Gastroesophageal sphincter (tissue), 4 donors: Measurements from ENCODE around the gene JAKMIP2. TPM values are rescaled to one million over a fixed set of nuclear protein-coding genes. Genes with fewer than 3 reads are reported as not detected.
"Not testable (repeated sequence)": the region's sequence is repeated elsewhere in the genome, so short reads cannot be mapped to it uniquely, and the experiment has no call there.

Experiments used
- ATAC-seq: fragments of 150-250 bp; one replicate; pipeline ENCODE4 v1.9.1; 2016; ENCODE audit warnings: mild to moderate bottlenecking, moderate library complexity
- H3K27ac ChIP-seq, 4 donors: fragments of 200-600 bp; sonication (generic) in 3 of 4; 1 replicate in 3 of 4; 2 replicates in 1 of 4; pipeline ENCODE4 v1.5.1; 2016 to 2019
- H3K27me3 ChIP-seq: fragments of 200-600 bp; sonication (generic); one replicate; pipeline ENCODE4 v1.5.1; 2019
- H3K36me3 ChIP-seq, 2 donors: fragments of 200-600 bp; sonication (generic); one replicate each; pipeline ENCODE4 v1.5.1; 2019; ENCODE audit warnings: control low read depth in 1 of 2
- H3K4me1 ChIP-seq, 3 donors: fragments of 200-600 bp; sonication (generic); 1 replicate in 2 of 3; 2 replicates in 1 of 3; pipeline ENCODE4 v1.5.1; 2016 to 2019; ENCODE audit warnings: control low read depth in 2 of 3
- H3K4me3 ChIP-seq, 2 donors: fragments of 200-600 bp; sonication (generic); one replicate each; pipeline ENCODE4 v1.5.1; 2019; ENCODE audit warnings: mild to moderate bottlenecking in 1 of 2, moderate library complexity in 1 of 2
- H3K9me3 ChIP-seq, 3 donors: fragments of 200-600 bp; sonication (generic); one replicate each; pipeline ENCODE4 v1.5.1; 2017 to 2019; ENCODE audit warnings: control low read depth in 2 of 3
- EP300 ChIP-seq: sonication (generic); formaldehyde crosslinking; IDR thresholded peaks from one replicate; pipeline ENCODE4 v1.6.1; 2017; ENCODE audit warnings: antibody characterized with exemption, mild to moderate bottlenecking
- POLR2A ChIP-seq, 2 donors: fragments of 450-650 bp; IDR thresholded peaks; one replicate each; pipeline ENCODE4 v1.6.1; 2017; ENCODE audit warnings: antibody characterized with exemption in 2 of 2, mild to moderate bottlenecking in 2 of 2, moderate library complexity in 1 of 2
- POLR2AphosphoS5 ChIP-seq: sonication (generic); formaldehyde crosslinking; IDR thresholded peaks from one replicate; pipeline ENCODE4 v1.6.1; 2017; ENCODE audit warnings: antibody characterized with exemption
- WGBS, 2 donors: methylation state at CpG; one replicate each; pipeline ENCODE4 v1.1.5; 2018; ENCODE audit warnings: low coverage in 1 of 2; 5-methylcytosine and 5-hydroxymethylcytosine counted together
- total RNA-seq, 4 donors: library from RNA; depleted of rRNA; stranded (reverse); fragments of >200 nt; gene quantifications; one replicate each; pipeline ENCODE4 v1.1.0, GENCODE V29; 2016
- TF ChIP-seq, protein P1 (sequence below), 4 experiments: fragments of 200-600 bp in 2 of 4; fragments of 450-650 bp in 2 of 4; sonication (generic) in 1 of 4; IDR thresholded peaks; one replicate each; pipeline ENCODE4 v1.5.1; 2017 to 2019; ENCODE audit warnings: antibody characterized with exemption in 4 of 4, mild to moderate bottlenecking in 2 of 4, moderate library complexity in 2 of 4

Gene JAKMIP2
- total RNA-seq, 4 donors from 2014 or later, result 0.62 to 2.3 (median 0.79) TPM

DNA sequence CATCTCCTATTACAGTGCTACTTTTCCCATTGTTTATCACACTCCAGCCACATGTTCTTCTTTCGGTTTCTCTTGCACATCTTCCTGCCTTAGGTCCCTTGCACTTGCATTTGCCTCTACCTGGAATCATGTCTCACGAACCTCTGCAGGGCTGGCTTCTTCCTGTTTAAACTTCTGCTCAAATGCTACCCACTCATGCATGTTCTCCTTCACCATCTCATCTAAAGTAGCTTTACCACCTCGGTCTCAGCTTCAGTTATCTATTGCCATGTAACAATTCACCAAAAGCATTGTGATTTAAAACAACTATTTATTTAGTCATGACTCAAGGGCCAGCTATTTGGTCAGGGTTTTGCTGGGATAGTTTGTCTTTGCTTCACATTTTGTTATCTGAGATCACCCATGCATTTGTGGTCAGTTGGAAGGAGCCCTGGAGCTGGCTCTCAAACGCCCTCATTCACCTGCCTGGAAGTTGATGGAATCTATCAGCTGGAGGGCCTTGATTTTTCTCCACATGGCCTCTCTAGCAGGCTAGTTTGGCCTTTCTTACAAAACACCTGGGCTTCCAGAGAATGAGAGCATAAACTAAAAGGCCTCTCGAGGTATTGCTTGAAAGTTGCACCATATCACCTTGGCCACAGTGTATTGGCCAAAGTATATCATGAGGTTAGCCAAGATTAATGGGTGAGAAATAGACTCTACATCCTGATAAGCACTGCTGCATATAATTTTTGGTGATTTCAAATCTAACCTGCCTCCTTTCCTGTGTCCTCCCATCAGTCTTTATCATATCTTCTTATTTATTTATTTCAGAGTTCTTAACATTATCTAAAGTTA, 27.5 kb upstream of the JAKMIP2 start:
- ATAC-seq, result no peak

DNA sequence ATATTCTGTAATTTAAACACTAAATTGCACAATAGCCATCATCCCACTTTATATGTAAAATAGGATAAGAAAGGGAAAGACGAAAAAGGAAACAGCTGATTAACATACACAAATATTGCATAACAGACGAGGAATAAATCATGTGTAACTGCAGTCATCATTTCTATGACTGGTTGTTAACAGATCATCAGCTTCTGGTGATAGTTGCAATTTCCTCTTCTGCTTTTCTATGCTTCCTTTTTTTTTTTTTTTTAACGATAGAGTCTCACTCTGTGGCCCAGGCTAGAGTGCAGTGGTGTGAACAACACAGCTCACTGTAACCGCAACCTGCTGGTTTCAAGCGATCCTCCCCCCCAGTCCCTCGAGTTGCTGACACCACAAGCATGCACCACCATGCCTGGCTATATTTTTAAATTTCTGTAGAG, 22.5 kb upstream of the JAKMIP2 start:
- H3K4me1 ChIP-seq, result no peaks in the 10 kb centered on the region
- H3K27me3 ChIP-seq, result no peaks in the 10 kb centered on the region
- peak; percentile 51 for ATAC-seq
- H3K36me3 ChIP-seq, result no peaks in the 10 kb centered on the region
- no peak overlapping the region for H3K27ac ChIP-seq
- H3K4me3 ChIP-seq, result no peak overlapping the region
- 58 to 72% methylated on average over 4 to 6 of the region's 6 CpGs for WGBS, 2 donors
- H3K9me3 ChIP-seq, result no peaks in the 10 kb centered on the region
- TF ChIP-seq, protein P1, sequence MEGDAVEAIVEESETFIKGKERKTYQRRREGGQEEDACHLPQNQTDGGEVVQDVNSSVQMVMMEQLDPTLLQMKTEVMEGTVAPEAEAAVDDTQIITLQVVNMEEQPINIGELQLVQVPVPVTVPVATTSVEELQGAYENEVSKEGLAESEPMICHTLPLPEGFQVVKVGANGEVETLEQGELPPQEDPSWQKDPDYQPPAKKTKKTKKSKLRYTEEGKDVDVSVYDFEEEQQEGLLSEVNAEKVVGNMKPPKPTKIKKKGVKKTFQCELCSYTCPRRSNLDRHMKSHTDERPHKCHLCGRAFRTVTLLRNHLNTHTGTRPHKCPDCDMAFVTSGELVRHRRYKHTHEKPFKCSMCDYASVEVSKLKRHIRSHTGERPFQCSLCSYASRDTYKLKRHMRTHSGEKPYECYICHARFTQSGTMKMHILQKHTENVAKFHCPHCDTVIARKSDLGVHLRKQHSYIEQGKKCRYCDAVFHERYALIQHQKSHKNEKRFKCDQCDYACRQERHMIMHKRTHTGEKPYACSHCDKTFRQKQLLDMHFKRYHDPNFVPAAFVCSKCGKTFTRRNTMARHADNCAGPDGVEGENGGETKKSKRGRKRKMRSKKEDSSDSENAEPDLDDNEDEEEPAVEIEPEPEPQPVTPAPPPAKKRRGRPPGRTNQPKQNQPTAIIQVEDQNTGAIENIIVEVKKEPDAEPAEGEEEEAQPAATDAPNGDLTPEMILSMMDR (IDR thresholded peaks at IDR 0.05), result no peak
- TF ChIP-seq EP300, result no peak
- no peak for TF ChIP-seq POLR2A (IDR thresholded peaks at IDR 0.05)
- TF ChIP-seq POLR2AphosphoS5, result peak; percentile 12

More for the DNA sequence above, 27.5 kb upstream of the JAKMIP2 start:
- TF ChIP-seq EP300, result no peak
- TF ChIP-seq POLR2A (IDR thresholded peaks at IDR 0.05), result no peak
- no peaks in the 10 kb centered on the region for H3K4me1 ChIP-seq
- 52 to 62% methylated on average over 4 to 5 of the region's 5 CpGs for WGBS, 2 donors
- no peaks in the 10 kb centered on the region for H3K9me3 ChIP-seq
- H3K27ac ChIP-seq, result no peak overlapping the region
- H3K27me3 ChIP-seq, result no peaks in the 10 kb centered on the region
- H3K4me3 ChIP-seq, result no peak overlapping the region
- H3K36me3 ChIP-seq, result no peaks in the 10 kb centered on the region

DNA sequence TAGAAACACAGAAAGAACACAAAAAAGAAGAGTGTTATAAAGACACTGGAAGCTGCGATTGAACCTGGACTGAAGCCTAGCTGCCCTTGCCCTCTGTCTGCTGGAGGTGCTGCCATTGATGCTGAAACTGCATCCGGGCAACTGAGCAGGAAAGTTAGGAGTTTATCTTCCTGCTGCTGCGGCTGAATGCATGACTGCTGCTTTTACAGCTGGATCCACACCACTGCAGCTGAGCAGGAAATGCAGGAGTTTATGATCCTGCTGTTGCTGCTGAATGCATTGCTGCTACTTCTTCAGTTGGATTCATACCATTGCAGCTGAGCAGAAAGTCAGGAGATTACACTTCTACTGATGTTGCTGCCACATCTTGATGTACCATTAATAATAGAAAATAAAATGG, 21.8 kb upstream of the JAKMIP2 start:
- Histone ChIP-seq H3K4me1 (no peaks in the 10 kb centered on the region), H3K9me3 (no peaks in the 10 kb centered on the region), H3K27ac (no peak overlapping the region), H3K36me3 (no peaks in the 10 kb centered on the region), H3K4me3 (no peak overlapping the region), H3K27me3 (no peaks in the 10 kb centered on the region)
- TF ChIP-seq POLR2A (IDR thresholded peaks at IDR 0.05) (no peak), EP300 (no peak), POLR2AphosphoS5 (no peak)
- TF ChIP-seq, protein P1 (IDR thresholded peaks at IDR 0.05), result no peak
- 33 to 63% methylated on average over 2 to 3 of the region's 3 CpGs for WGBS, 2 donors
- no peak for ATAC-seq

DNA sequence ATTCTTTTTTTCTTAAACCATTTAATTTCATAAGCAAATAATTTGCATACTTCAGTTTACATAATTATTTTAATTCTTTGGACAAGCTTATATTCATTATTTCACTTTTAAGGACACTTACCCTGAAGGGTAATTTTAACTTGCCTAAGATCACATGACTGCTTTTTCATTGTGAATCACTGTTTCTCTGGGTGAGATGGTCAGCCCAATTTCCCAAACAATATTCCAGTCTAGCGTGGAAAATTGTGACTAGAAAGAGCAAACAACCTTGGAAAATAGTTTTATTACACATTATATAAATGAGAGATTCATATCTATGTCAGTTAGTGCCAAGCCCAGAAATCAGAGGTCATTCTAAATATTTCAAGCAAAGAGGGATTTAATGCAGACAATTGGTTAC, 21.4 kb upstream of the JAKMIP2 start:
- no peak for ATAC-seq
- Histone ChIP-seq H3K4me3 (no peak overlapping the region), H3K4me1 (no peaks in the 10 kb centered on the region), H3K9me3 (no peaks in the 10 kb centered on the region), H3K27me3 (no peaks in the 10 kb centered on the region), H3K27ac (no peak overlapping the region), H3K36me3 (no peaks in the 10 kb centered on the region)
- 38% methylated on average over 1 of the region's 1 CpG; no CpG with 5 or more reads in 1 of the 2 donors for WGBS, 2 donors
- TF ChIP-seq EP300, result no peak
- no peak for TF ChIP-seq POLR2AphosphoS5
- TF ChIP-seq POLR2A (IDR thresholded peaks at IDR 0.05), result no peak
- TF ChIP-seq, protein P1 (IDR thresholded peaks at IDR 0.05), result no peak

DNA sequence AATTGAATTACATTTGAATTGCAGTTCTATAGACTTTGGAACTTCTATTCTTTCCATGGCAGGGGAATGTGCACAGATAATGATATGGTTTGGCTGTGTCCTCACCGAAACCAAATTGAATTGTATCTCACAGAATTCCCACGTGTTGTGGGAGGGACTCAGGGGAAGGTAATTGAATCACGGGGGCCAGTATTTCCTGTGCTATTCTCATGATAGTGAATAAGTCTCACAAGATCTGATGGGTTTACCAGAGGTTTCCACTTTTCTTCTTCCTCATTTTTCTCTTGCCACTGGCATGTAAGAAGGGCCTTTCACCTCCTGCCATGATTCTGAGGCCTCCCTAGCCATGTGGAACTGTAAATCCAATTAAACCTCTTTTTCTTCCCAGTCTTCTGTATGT, 20.6 kb upstream of the JAKMIP2 start:
- H3K27ac ChIP-seq, H3K4me1 ChIP-seq, H3K9me3 ChIP-seq, H3K36me3 ChIP-seq, H3K4me3 ChIP-seq, H3K27me3 ChIP-seq, ATAC-seq: not testable (repeated sequence)
- WGBS, 2 donors, result 60 to 83% methylated on average over 1 to 3 of the region's 3 CpGs

DNA sequence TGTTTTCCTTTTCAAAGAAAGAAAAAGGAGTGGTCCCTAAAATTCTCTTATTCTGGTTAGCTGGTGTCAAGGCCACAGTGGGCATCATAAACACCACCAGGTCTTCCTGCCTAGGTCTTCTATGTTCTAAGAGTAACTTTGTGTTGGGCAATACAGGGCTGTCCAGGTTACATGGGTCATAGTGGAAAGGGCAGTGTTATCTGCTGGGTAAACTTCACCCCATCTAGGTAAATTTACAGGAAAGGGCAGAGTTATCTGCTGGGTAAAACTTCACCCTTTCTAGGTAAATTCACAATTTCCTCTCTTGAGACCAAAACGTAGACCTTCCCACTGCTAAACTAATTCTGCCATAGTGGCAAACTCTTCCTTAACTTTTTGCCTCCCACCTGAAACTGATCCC, 18.9 kb upstream of the JAKMIP2 start:
- Histone ChIP-seq H3K27ac (no peak overlapping the region), H3K27me3 (no peaks in the 10 kb centered on the region), H3K9me3 (no peaks in the 10 kb centered on the region), H3K36me3 (no peaks in the 10 kb centered on the region), H3K4me1 (no peaks in the 10 kb centered on the region), H3K4me3 (no peak overlapping the region)
- ATAC-seq, result no peak
- TF ChIP-seq EP300, result no peak
- no peak for TF ChIP-seq POLR2A (IDR thresholded peaks at IDR 0.05)
- TF ChIP-seq, protein P1 (IDR thresholded peaks at IDR 0.05), result no peak
- no peak for TF ChIP-seq POLR2AphosphoS5
- WGBS, 2 donors, result 78 to 100% methylated on average over 1 of the region's 1 CpG
